Measurements from ENCODE around the gene DOCK10. TPM values are rescaled to one million over a fixed set of nuclear protein-coding genes. Genes with fewer than 3 reads are reported as not detected.

Gene DOCK10
- total and polyA plus RNA-seq, 2 donors (not counting 3 experiments of a cell fraction or from before 2014, with no cell fraction given) = 5.8 to 23.0 TPM

- Histone ChIP-seq H3K4me2 (ENCODE audit: insufficient read depth, low read length) (no peak overlapping the region), H3K27ac (ENCODE audit: insufficient read depth, low read depth, low read length) (no peak overlapping the region), H3K36me3 (ENCODE audit: control insufficient read depth in 2 of 2, extremely low read depth in 1 of 2, insufficient read depth in 2 of 2, low read length in 2 of 2) (no peaks in the 10 kb centered on the region), H3K9me3 (replicated peaks; ENCODE audit: control insufficient read depth, insufficient read depth, low read length) (no peaks in the 10 kb centered on the region), H3K9ac (replicated peaks; ENCODE audit: extremely low read depth, insufficient read depth, low read length) (no peak overlapping the region), H3K9me1 (replicated peaks; ENCODE audit: control insufficient read depth, extremely low read depth, insufficient read depth, low read length) (no peaks in the 10 kb centered on the region), H3K79me2 (ENCODE audit: control insufficient read depth, insufficient read depth, low read length) (no peaks in the 10 kb centered on the region), H3K4me3 (replicated peaks in 1 of 3; ENCODE audit: insufficient read depth in 1 of 3, low read depth in 1 of 3, low read length in 3 of 3) (no peak overlapping the region), H4K20me1 (replicated peaks; ENCODE audit: control insufficient read depth, extremely low read depth, insufficient read depth, low read length) (no peaks in the 10 kb centered on the region), H3K4me1 (ENCODE audit: control insufficient read depth, extremely low read depth, insufficient read depth, low read length) (no peaks in the 10 kb centered on the region), H2AFZ (ENCODE audit: low read depth, low read length) (no peak overlapping the region), H3K27me3 (ENCODE audit: control insufficient read depth in 2 of 2, insufficient read depth in 2 of 2, low read length in 2 of 2) (peaks cover 0 to 2% of the 10 kb centered on the region in 2 experiments)
- CTCF ChIA-PET = no interaction called here
- dilution Hi-C loops (cut with MboI; ENCODE audit: extremely low pct_ligation_motif_present, low sequenced_read_pairs) = no loop called here
- intact Hi-C loops (cut with micrococcal nuclease) = loop anchor here (10.0 kb wide), 1 partner anchor 704 kb away; no protein-coding TSS in a partner anchor
- TF ChIP-seq JUN (IDR thresholded peaks at IDR 0.05; ENCODE audit: borderline replicate concordance, insufficient read depth, insufficient read length, low read depth) = no peak
- TF ChIP-seq EZH2 (IDR thresholded peaks at IDR 0.05; ENCODE audit: borderline replicate concordance, low read depth, low read length, severe bottlenecking) = no peak
- TF ChIP-seq FOS (IDR thresholded peaks at IDR 0.05; ENCODE audit: borderline replicate concordance, insufficient read depth, low read length) = no peak
- POLR2A ChIA-PET = no interaction called here
- DNase-seq (ENCODE audit: low read depth, low spot score) (no peak), FAIRE-seq (no peak)
- BruUV-seq (replicated peaks) = no TSS peak
Measured at GRCh38 chr2:225030893-225031292, 11.4 kb downstream of the DOCK10 start.

- Histone ChIP-seq H3K27me3 (ENCODE audit: control insufficient read depth in 2 of 2, insufficient read depth in 2 of 2, low read length in 2 of 2) (peaks cover 0 to 2% of the 10 kb centered on the region in 2 experiments), H3K4me1 (ENCODE audit: control insufficient read depth, extremely low read depth, insufficient read depth, low read length) (no peaks in the 10 kb centered on the region), H4K20me1 (replicated peaks; ENCODE audit: control insufficient read depth, extremely low read depth, insufficient read depth, low read length) (no peaks in the 10 kb centered on the region), H2AFZ (ENCODE audit: low read depth, low read length) (no peak overlapping the region), H3K4me2 (ENCODE audit: insufficient read depth, low read length) (no peak overlapping the region), H3K36me3 (ENCODE audit: control insufficient read depth in 2 of 2, extremely low read depth in 1 of 2, insufficient read depth in 2 of 2, low read length in 2 of 2) (no peaks in the 10 kb centered on the region), H3K9ac (replicated peaks; ENCODE audit: extremely low read depth, insufficient read depth, low read length) (no peak overlapping the region), H3K79me2 (ENCODE audit: control insufficient read depth, insufficient read depth, low read length) (no peaks in the 10 kb centered on the region), H3K27ac (ENCODE audit: insufficient read depth, low read depth, low read length) (no peak overlapping the region), H3K9me1 (replicated peaks; ENCODE audit: control insufficient read depth, extremely low read depth, insufficient read depth, low read length) (no peaks in the 10 kb centered on the region), H3K9me3 (replicated peaks; ENCODE audit: control insufficient read depth, insufficient read depth, low read length) (no peaks in the 10 kb centered on the region), H3K4me3 (replicated peaks in 1 of 3; ENCODE audit: insufficient read depth in 1 of 3, low read depth in 1 of 3, low read length in 3 of 3) (no peak overlapping the region)
- dilution Hi-C loops (cut with MboI; ENCODE audit: extremely low pct_ligation_motif_present, low sequenced_read_pairs) (no loop called here), intact Hi-C loops (cut with micrococcal nuclease) (loop anchor here (10.0 kb wide), 1 partner anchor 705 kb away; no protein-coding TSS in a partner anchor)
- TF ChIP-seq CTCF (IDR thresholded peaks at IDR 0.05; ENCODE audit: extremely low read depth in 1 of 2, insufficient read depth in 1 of 2, low read depth in 1 of 2, low read length in 2 of 2) (no peak), JUN (IDR thresholded peaks at IDR 0.05; ENCODE audit: borderline replicate concordance, insufficient read depth, insufficient read length, low read depth) (no peak), EZH2 (IDR thresholded peaks at IDR 0.05; ENCODE audit: borderline replicate concordance, low read depth, low read length, severe bottlenecking) (no peak), FOS (IDR thresholded peaks at IDR 0.05; ENCODE audit: borderline replicate concordance, insufficient read depth, low read length) (no peak), GATA2 (IDR thresholded peaks at IDR 0.05; ENCODE audit: insufficient read depth, insufficient read length, low read depth, low read length) (no peak), POLR2A (IDR thresholded peaks at IDR 0.05; ENCODE audit: low read depth, low read length) (no peak), POLR2AphosphoS5 (IDR thresholded peaks at IDR 0.05; ENCODE audit: insufficient read depth, low read depth, low read length) (no peak), MAX (IDR thresholded peaks at IDR 0.05; ENCODE audit: insufficient read depth, insufficient read length) (no peak), MYC (IDR thresholded peaks at IDR 0.05; ENCODE audit: low read depth, low read length) (no peak)
- FAIRE-seq (no peak), DNase-seq (ENCODE audit: low read depth, low spot score) (no peak)
- POLR2A ChIA-PET = no interaction called here
- CTCF ChIA-PET = interaction anchor here (1.5 kb wide), 1 partner anchor 21 kb away, joined by 5 read pairs; no protein-coding TSS in a partner anchor
- BruUV-seq (replicated peaks) = no TSS peak
Measured at GRCh38 chr2:225030203-225030602, 12.1 kb downstream of the DOCK10 start.
